OCI-LY1 (cell line): ENCODE measurements around the gene DUSP6.

Source experiments
- H2AFZ ChIP-seq: fragments of 200-600 bp; sonication (generic), shearing (Covaris generic); 2 replicates; pipeline ENCODE4 v1.6.0; 2014; ENCODE audit warnings: antibody characterized with exemption, mild to moderate bottlenecking, low read length
- H3F3A ChIP-seq: fragments of 200-600 bp; sonication (generic), shearing (Covaris generic); 2 replicates; pipeline ENCODE4 v1.6.0; 2014; ENCODE audit warnings: mild to moderate bottlenecking, antibody characterized with exemption, low read length, moderate library complexity; ENCODE audit not compliant: insufficient read depth
- H3K27ac ChIP-seq: fragments of 200-600 bp; sonication (generic); 2 replicates; pipeline ENCODE4 v1.5.1; 2014; ENCODE audit warnings: low read length, mixed run types, mild to moderate bottlenecking, low read depth; ENCODE audit not compliant: poor library complexity, severe bottlenecking
- H3K27me3 ChIP-seq: fragments of 200-600 bp; sonication (generic); 2 replicates; pipeline ENCODE4 v1.6.0; 2014; ENCODE audit warnings: antibody characterized with exemption, mild to moderate bottlenecking, low read length, moderate library complexity; ENCODE audit not compliant: insufficient read depth
- H3K36me3 ChIP-seq: fragments of 200-600 bp; sonication (generic); 2 replicates; pipeline ENCODE4 v1.6.1; 2014; ENCODE audit warnings: mild to moderate bottlenecking, antibody characterized with exemption, low read length, moderate library complexity, mixed read lengths; ENCODE audit not compliant: insufficient read depth
- H3K4me1 ChIP-seq: fragments of 200-600 bp; sonication (generic); 2 replicates; pipeline ENCODE4 v1.5.1; 2014; ENCODE audit warnings: mild to moderate bottlenecking, low read length, moderate library complexity; ENCODE audit not compliant: insufficient read depth, severe bottlenecking
- H3K4me2 ChIP-seq: fragments of 200-600 bp; sonication (generic), shearing (Covaris generic); 2 replicates; pipeline ENCODE4 v1.6.1; 2014; ENCODE audit warnings: low read length
- H3K4me3 ChIP-seq: fragments of 200-600 bp; sonication (generic); 2 replicates; pipeline ENCODE4 v1.5.1; 2014; ENCODE audit warnings: low read length, low read depth, mild to moderate bottlenecking, mixed read lengths; ENCODE audit not compliant: poor library complexity, severe bottlenecking
- H3K79me2 ChIP-seq: fragments of 200-600 bp; shearing (Covaris generic); 2 replicates; pipeline ENCODE4 v1.6.1; 2016; ENCODE audit warnings: mixed run types, low read length, mixed read lengths; ENCODE audit not compliant: insufficient read depth
- H3K9ac ChIP-seq: fragments of 200-600 bp; sonication (generic), shearing (Covaris generic); 2 replicates; pipeline ENCODE4 v1.6.1; 2014; ENCODE audit warnings: mild to moderate bottlenecking, low read length, mixed read lengths
- H3K9me2 ChIP-seq: fragments of 200-600 bp; sonication (generic), shearing (Covaris generic); 2 replicates; pipeline ENCODE4 v1.6.1; 2014; ENCODE audit warnings: low read depth, mild to moderate bottlenecking, low read length, mixed read lengths
- H3K9me3 ChIP-seq: fragments of 200-600 bp; shearing (Covaris generic); 2 replicates; pipeline ENCODE4 v1.6.1; 2014; ENCODE audit warnings: low read length, mixed read lengths
- H4K20me1 ChIP-seq: fragments of 200-600 bp; sonication (generic), shearing (Covaris generic); 2 replicates; pipeline ENCODE4 v1.6.0; 2016; ENCODE audit warnings: mild to moderate bottlenecking, low read length; ENCODE audit not compliant: insufficient read depth
- EZH2 ChIP-seq: fragments of 200-600 bp; sonication (generic), shearing (Covaris generic); IDR thresholded peaks from 2 replicates; pipeline ENCODE4 v1.8.0; 2017; ENCODE audit warnings: borderline replicate concordance, mixed run types, mild to moderate bottlenecking, antibody characterized with exemption, low read length, moderate library complexity, mixed read lengths
- TF ChIP-seq, protein P1 (sequence below): fragments of 200-600 bp; sonication (generic), shearing (Covaris generic); IDR thresholded peaks from 2 replicates; pipeline ENCODE4 v1.5.1; 2017; ENCODE audit warnings: mild to moderate bottlenecking, antibody characterized with exemption, low read length, moderate library complexity, mixed read lengths

The DUSP6 gene

DNA sequence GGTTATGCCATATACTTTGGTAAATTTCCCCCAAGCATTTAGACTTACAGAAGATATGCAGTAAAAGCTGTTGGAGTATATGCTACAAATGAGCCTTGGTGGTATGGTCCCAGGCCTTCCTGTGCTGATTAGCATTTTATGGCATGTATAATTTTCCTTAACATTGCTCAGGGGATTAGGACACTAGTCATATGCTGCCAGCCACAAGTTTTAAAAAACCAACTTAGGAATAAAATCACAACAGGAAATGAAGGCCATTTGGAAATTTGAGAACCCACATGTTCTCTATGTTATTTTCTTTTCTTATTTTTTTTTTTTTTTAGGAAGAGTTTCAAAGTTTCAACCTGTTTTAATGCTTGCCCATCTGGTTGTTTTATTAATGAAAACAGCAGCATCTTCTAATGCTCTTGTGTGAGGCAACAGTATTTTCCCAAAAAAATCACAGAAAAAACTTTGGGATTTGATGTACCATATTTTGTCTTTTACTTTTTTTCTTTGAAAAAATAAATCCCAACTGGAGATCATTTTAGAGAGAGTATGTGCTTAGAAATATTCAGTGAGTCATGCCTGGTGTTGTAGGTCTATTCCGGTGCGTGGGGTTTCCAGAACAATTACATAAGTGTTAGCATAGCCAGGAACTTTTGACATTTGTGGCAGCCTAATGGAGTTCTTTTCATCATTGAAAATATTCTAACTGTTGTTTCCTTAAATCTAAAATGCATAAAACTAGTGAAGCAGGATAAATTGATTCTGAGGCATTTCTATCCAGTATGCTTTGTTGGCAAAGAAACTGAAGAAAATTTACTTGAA, 21.7 kb upstream of the DUSP6 start:
- no peaks in the 10 kb centered on the region for H4K20me1 ChIP-seq
- no peak for TF ChIP-seq EZH2
- TF ChIP-seq, protein P1, sequence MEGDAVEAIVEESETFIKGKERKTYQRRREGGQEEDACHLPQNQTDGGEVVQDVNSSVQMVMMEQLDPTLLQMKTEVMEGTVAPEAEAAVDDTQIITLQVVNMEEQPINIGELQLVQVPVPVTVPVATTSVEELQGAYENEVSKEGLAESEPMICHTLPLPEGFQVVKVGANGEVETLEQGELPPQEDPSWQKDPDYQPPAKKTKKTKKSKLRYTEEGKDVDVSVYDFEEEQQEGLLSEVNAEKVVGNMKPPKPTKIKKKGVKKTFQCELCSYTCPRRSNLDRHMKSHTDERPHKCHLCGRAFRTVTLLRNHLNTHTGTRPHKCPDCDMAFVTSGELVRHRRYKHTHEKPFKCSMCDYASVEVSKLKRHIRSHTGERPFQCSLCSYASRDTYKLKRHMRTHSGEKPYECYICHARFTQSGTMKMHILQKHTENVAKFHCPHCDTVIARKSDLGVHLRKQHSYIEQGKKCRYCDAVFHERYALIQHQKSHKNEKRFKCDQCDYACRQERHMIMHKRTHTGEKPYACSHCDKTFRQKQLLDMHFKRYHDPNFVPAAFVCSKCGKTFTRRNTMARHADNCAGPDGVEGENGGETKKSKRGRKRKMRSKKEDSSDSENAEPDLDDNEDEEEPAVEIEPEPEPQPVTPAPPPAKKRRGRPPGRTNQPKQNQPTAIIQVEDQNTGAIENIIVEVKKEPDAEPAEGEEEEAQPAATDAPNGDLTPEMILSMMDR = no peak
- no peaks in the 10 kb centered on the region for H3K27me3 ChIP-seq
- no peaks in the 10 kb centered on the region for H3K36me3 ChIP-seq
- no peaks in the 10 kb centered on the region for H3K79me2 ChIP-seq
- no peak overlapping the region for H2AFZ ChIP-seq
- no peak overlapping the region for H3K4me2 ChIP-seq
- no peaks in the 10 kb centered on the region for H3K4me1 ChIP-seq
- no peaks in the 10 kb centered on the region for H3F3A ChIP-seq
- no peak overlapping the region for H3K9ac ChIP-seq
- H3K9me2 ChIP-seq = no peaks in the 10 kb centered on the region
- no peak overlapping the region for H3K4me3 ChIP-seq
- no peak overlapping the region for H3K27ac ChIP-seq
- no peaks in the 10 kb centered on the region for H3K9me3 ChIP-seq

DNA sequence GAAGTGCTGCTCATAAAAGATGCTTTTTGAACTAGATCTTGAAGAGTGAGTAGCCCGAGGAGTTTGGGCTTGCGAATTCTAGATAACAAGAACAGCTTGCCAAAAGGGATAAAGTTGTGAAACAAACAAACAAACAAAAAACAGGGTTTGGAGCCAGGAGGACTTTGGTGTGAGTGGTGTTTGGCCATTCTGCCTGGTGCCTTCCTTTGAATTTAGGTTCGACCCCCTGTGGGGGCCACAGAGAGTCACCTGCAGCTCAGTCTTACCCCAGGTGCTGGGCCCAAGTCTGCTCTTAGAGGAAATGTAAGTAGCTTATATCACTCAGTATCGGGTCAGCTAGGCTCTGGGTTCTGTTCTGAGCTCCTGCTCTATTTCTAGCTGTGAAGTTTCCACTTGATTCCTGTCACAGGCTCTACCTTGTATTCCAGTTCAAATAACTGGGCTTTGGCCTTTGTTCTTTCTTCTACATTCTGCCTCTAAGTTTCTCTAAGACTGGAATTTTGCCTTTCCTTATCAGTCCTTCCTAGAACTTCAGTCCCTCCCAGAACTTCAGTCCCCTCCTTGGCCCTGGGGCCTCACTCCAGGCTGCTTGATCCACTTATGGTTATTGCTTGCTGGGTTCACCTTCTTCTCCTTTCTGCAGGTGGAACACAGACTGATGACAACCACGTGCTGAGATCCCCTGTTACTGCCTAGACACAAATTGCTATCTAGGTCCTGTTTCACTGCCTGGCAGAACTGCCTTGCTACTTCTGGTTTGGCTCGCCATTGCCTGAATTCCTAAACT, 20.5 kb upstream of the DUSP6 start:
- Histone ChIP-seq H3K4me3 (no peak overlapping the region), H3K4me2 (no peak overlapping the region), H3F3A (no peaks in the 10 kb centered on the region), H3K4me1 (no peaks in the 10 kb centered on the region), H2AFZ (no peak overlapping the region), H3K9ac (no peak overlapping the region), H3K9me3 (no peaks in the 10 kb centered on the region), H3K36me3 (no peaks in the 10 kb centered on the region), H3K27me3 (no peaks in the 10 kb centered on the region), H4K20me1 (no peaks in the 10 kb centered on the region), H3K79me2 (no peaks in the 10 kb centered on the region), H3K9me2 (no peaks in the 10 kb centered on the region), H3K27ac (no peak overlapping the region)
- TF ChIP-seq, protein P1 = no peak
- TF ChIP-seq EZH2 = no peak

DNA sequence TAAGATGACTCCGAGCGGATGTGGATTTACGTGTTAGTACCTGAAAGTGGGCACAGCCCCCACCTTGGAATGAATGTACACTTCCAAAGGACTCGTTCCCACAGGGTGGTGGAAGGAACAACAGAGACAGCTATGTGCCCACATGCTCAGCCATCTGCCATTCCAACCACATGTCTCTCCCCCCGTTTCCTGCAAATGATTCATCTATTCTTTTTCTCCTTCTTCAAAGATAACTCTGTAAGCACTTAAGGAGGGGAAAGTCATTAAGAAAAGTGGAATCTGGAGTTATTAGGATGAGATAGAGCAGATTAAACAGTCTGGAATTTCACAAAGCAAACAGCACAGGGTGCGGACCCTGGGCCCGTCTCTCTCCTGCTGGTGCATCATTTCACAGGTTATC, 18.5 kb upstream of the DUSP6 start:
- Histone ChIP-seq H3K4me2 (no peak overlapping the region), H4K20me1 (no peaks in the 10 kb centered on the region), H3K9ac (no peak overlapping the region), H3K27ac (no peak overlapping the region), H3K9me3 (no peaks in the 10 kb centered on the region), H3F3A (no peaks in the 10 kb centered on the region), H3K27me3 (no peaks in the 10 kb centered on the region), H2AFZ (no peak overlapping the region), H3K4me1 (no peaks in the 10 kb centered on the region), H3K36me3 (no peaks in the 10 kb centered on the region), H3K9me2 (no peaks in the 10 kb centered on the region), H3K4me3 (no peak overlapping the region), H3K79me2 (no peaks in the 10 kb centered on the region)
- TF ChIP-seq, protein P1 = no peak
- no peak for TF ChIP-seq EZH2
